Panc1 (cell line): ENCODE data around the gene EFCAB11. TPM values are rescaled to one million over a fixed set of nuclear protein-coding genes. Genes with fewer than 3 reads are reported as not detected.

Source experiments
- ATAC-seq: fragments of 200-7000 bp; cut with Tn5 transposase; 2 replicates; pipeline ENCODE4 v1.9.1; 2020; ENCODE audit warnings: mild to moderate bottlenecking, moderate library complexity
- BruUV-seq: library from RNA; stranded (reverse); fragments of 400-500 nt; replicated peaks from 2 replicates; lab custom pipeline; 2021; lab: Mats Ljungman, UMichigan
- CTCF ChIA-PET: fragments of 300-600 bp; sonication (Branson Sonifier 250); formaldehyde crosslinking; loops from one replicate; lab custom pipeline; 2022; ENCODE audit warnings: antibody characterized with exemption; lab: Charles Lee
- POLR2A ChIA-PET: fragments of 300-600 bp; sonication (Branson Sonifier 250); formaldehyde crosslinking; loops from one replicate; lab custom pipeline; 2022; ENCODE audit warnings: antibody characterized with exemption; lab: Charles Lee
- DNase-seq: peaks from one replicate; pipeline ENCODE4 v3.0.0-alpha.2; 2010; ENCODE audit warnings: low read depth, low spot score
- H3K27ac ChIP-seq: 2 replicates; pipeline ENCODE4 v1.5.1; 2011; ENCODE audit warnings: mild to moderate bottlenecking, low read length, inconsistent platforms
- H3K27me3 ChIP-seq: fragments of 200-500 bp; sonication (Bioruptor generic); 2 replicates; pipeline ENCODE4 v1.6.0; 2014; ENCODE audit warnings: low read length, inconsistent platforms; ENCODE audit not compliant: control insufficient read depth, insufficient read depth
- H3K36me3 ChIP-seq: fragments of 200-500 bp; sonication (Bioruptor generic); 2 replicates; pipeline ENCODE4 v1.5.1; 2014; ENCODE audit warnings: inconsistent platforms, mild to moderate bottlenecking, low read length, moderate library complexity; ENCODE audit not compliant: control insufficient read depth, insufficient read depth
- H3K4me1 ChIP-seq: 2 replicates; pipeline ENCODE4 v1.5.1; 2011; ENCODE audit warnings: inconsistent platforms, mild to moderate bottlenecking, low read length, moderate library complexity; ENCODE audit not compliant: control insufficient read depth, insufficient read depth
- H3K4me3 ChIP-seq, 2 experiments: 2 replicates each; pipeline ENCODE4 v1.5.1; 2011 to 2012; ENCODE audit warnings: low read depth in 2 of 2, low read length in 2 of 2, mild to moderate bottlenecking in 2 of 2, inconsistent platforms in 1 of 2, moderate library complexity in 1 of 2
- H3K9me3 ChIP-seq: fragments of 200-500 bp; sonication (Bioruptor generic); 2 replicates; pipeline ENCODE4 v1.5.1; 2014; ENCODE audit warnings: low read depth, mild to moderate bottlenecking, inconsistent platforms, low read length, moderate library complexity; ENCODE audit not compliant: control insufficient read depth, insufficient read depth
- CTCF ChIP-seq: fragments of 450-650 bp; IDR thresholded peaks from 2 replicates; pipeline ENCODE4 v1.5.1; 2017; ENCODE audit warnings: mild to moderate bottlenecking
- POLR2AphosphoS5 ChIP-seq: IDR thresholded peaks from 2 replicates; pipeline ENCODE4 v1.6.1; 2012; ENCODE audit warnings: mild to moderate bottlenecking, low read depth, low read length, moderate library complexity
- REST ChIP-seq, 2 experiments: IDR thresholded peaks; 2 replicates each; pipeline ENCODE4 v1.6.1; 2011 to 2012; ENCODE audit warnings: low read depth in 2 of 2, control low read depth in 1 of 2, low read length in 1 of 2, mild to moderate bottlenecking in 1 of 2, moderate library complexity in 1 of 2; ENCODE audit not compliant: insufficient read depth in 1 of 2
- SIN3A ChIP-seq: IDR thresholded peaks from 2 replicates; pipeline ENCODE4 v1.6.1; 2012; ENCODE audit warnings: low read depth, mild to moderate bottlenecking, low read length, moderate library complexity, borderline replicate concordance; ENCODE audit not compliant: insufficient read depth
- TCF7L2 ChIP-seq: IDR thresholded peaks from 2 replicates; pipeline ENCODE4 v1.6.1; 2011; ENCODE audit warnings: mild to moderate bottlenecking, low read depth, low read length, inconsistent platforms
- in situ Hi-C: cut with HindIII; loops from 2 replicates; pipeline ENCODE4 v1.10.0; 2016; ENCODE audit warnings: low sequenced_read_pairs, low pct_unique_long_range_greater_than_20kb
- intact Hi-C: fragments of 100-400 bp; cut with micrococcal nuclease; formaldehyde crosslinking; loops from one replicate; pipeline ENCODE4 v1.10.0; 2022; ENCODE audit not compliant: unreplicated experiment
- total RNA-seq: library from RNA; stranded (reverse); gene quantifications from one replicate; pipeline ENCODE4 v1.2.1, GENCODE V29; 2021; ENCODE audit not compliant: unreplicated experiment

Gene EFCAB11
- total RNA-seq, 1 experiment from 2014 or later: 12.3 TPM

- ATAC-seq (no peak), DNase-seq (no peak)
- in situ Hi-C loops: no loop called here
- Histone ChIP-seq H3K4me1 (no peaks in the 10 kb centered on the region), H3K4me3 (no peak overlapping the region), H3K27me3 (no peaks in the 10 kb centered on the region), H3K27ac (no peak overlapping the region), H3K9me3 (no peaks in the 10 kb centered on the region), H3K36me3 (no peaks in the 10 kb centered on the region)
- TF ChIP-seq TCF7L2 (no peak), SIN3A (no peak), POLR2AphosphoS5 (no peak), CTCF (no peak), REST (IDR thresholded peaks at IDR 0.05; ENCODE audit: insufficient read depth in 1 of 2, low read depth in 2 of 2, low read length in 1 of 2) (no peak)
- POLR2A ChIA-PET: no interaction called here
- no TSS peak for BruUV-seq
- CTCF ChIA-PET: no interaction called here
- intact Hi-C loops: loop anchor here (10.0 kb wide), 1 partner anchor 864 kb away; no protein-coding TSS in a partner anchor
Measured at GRCh38 chr14:89908712-89909450, 45.6 kb downstream of the EFCAB11 start.

- no peak for DNase-seq
- no peak for ATAC-seq
- intact Hi-C loops: loop anchor here (10.0 kb wide), 1 partner anchor 863 kb away; no protein-coding TSS in a partner anchor
- no peaks in the 10 kb centered on the region for H3K27me3 ChIP-seq
- TF ChIP-seq TCF7L2: no peak
- no peak for TF ChIP-seq POLR2AphosphoS5
- no peak for TF ChIP-seq REST (IDR thresholded peaks at IDR 0.05; ENCODE audit: insufficient read depth in 1 of 2, low read depth in 2 of 2, low read length in 1 of 2)
- no peak for TF ChIP-seq SIN3A
- TF ChIP-seq CTCF: no peak
- no TSS peak for BruUV-seq
- ChIA-PET CTCF (no interaction called here), POLR2A (no interaction called here)
- no peaks in the 10 kb centered on the region for H3K36me3 ChIP-seq
- H3K27ac ChIP-seq: no peak overlapping the region
- no peak overlapping the region for H3K4me3 ChIP-seq
- H3K9me3 ChIP-seq: no peaks in the 10 kb centered on the region
- in situ Hi-C loops: no loop called here
- no peaks in the 10 kb centered on the region for H3K4me1 ChIP-seq
Measured at GRCh38 chr14:89907655-89908054, 46.9 kb downstream of the EFCAB11 start.
